K562 (cell line): Measurements from ENCODE around the gene PALLD. TPM values are rescaled to one million over a fixed set of nuclear protein-coding genes. Genes with fewer than 3 reads are reported as not detected.

Experiments
- ATAC-seq: fragments of 200-7000 bp; cut with Tn5 transposase; 3 replicates; pipeline ENCODE4 v1.9.1; 2020; ENCODE audit warnings: moderate library complexity
- BruUV-seq: library from RNA; stranded (reverse); fragments of 400-500 nt; replicated peaks from 2 replicates; lab custom pipeline; 2021; lab: Mats Ljungman, UMichigan
- CTCF ChIA-PET: fragments of 300-600 bp; formaldehyde crosslinking; extraction: SDS; loops from one replicate; lab custom pipeline; 2021; ENCODE audit warnings: low intra/inter-chr PET ratio; lab: Yijun Ruan, JAX
- POLR2A ChIA-PET: fragments of 300-600, 350-650 bp; sonication (Branson Sonifier 250); formaldehyde crosslinking; extraction: SDS; loops from one replicate; lab custom pipeline; 2021; ENCODE audit warnings: antibody characterized with exemption, inconsistent platforms; lab: Yijun Ruan, JAX
- DNase-seq, 4 experiments: peaks; one replicate each; pipeline versions ENCODE4 v3.0.0 to v3.0.0-alpha.2; 2011 to 2018; ENCODE audit warnings: low spot score in 3 of 4, mixed read lengths in 3 of 4; ENCODE audit errors: extremely low read depth in 1 of 4
- FAIRE-seq: peaks from 2 replicates; lab custom pipeline; 2011; peaks lifted over from hg19 to GRCh38; lab: Jason Lieb, UNC
- H2AFZ ChIP-seq: 2 replicates; pipeline ENCODE4 v1.6.0; 2011; ENCODE audit warnings: low read depth, low read length, control low read depth, inconsistent platforms
- H3K27ac ChIP-seq: fragments of 200-600 bp; 3 replicates; pipeline ENCODE4 v1.8.0; 2011; ENCODE audit warnings: low read depth, mild to moderate bottlenecking, control low read depth, inconsistent platforms, low read length, moderate library complexity, mixed read lengths; ENCODE audit errors: extremely low read depth
- H3K27me3 ChIP-seq, 2 experiments: fragments of 300-600 bp in 1 of 2; 2 replicates in 1 of 2; 3 replicates in 1 of 2; pipeline versions ENCODE4 v1.6.0 to v1.8.0; 2011; ENCODE audit warnings: inconsistent platforms in 2 of 2, low read length in 2 of 2, mild to moderate bottlenecking in 1 of 2, mixed read lengths in 1 of 2, moderate library complexity in 1 of 2; ENCODE audit not compliant: control insufficient read depth in 2 of 2, insufficient read depth in 2 of 2
- H3K36me3 ChIP-seq: fragments of 300-600 bp; 3 replicates; pipeline ENCODE4 v1.8.0; 2011; ENCODE audit warnings: mild to moderate bottlenecking, low read length, inconsistent platforms; ENCODE audit not compliant: control insufficient read depth, insufficient read depth
- H3K4me1 ChIP-seq, 2 experiments: fragments of 200-600 bp in 1 of 2; replicated peaks in 1 of 2; 2 replicates in 1 of 2; 3 replicates in 1 of 2; pipeline versions ENCODE4 v1.5.1 to v1.8.0; 2011; ENCODE audit warnings: inconsistent platforms in 2 of 2, low read length in 2 of 2, mild to moderate bottlenecking in 1 of 2, mixed read lengths in 1 of 2, moderate library complexity in 1 of 2; ENCODE audit not compliant: control insufficient read depth in 2 of 2, insufficient read depth in 2 of 2
- H3K4me2 ChIP-seq: 2 replicates; pipeline ENCODE4 v1.6.1; 2011; ENCODE audit warnings: low read length, control low read depth, inconsistent platforms, mixed read lengths; ENCODE audit not compliant: insufficient read depth
- H3K4me3 ChIP-seq: fragments of 200-600 bp; sonication (generic), shearing (Covaris generic); 2 replicates; pipeline ENCODE4 v1.5.1; 2016; ENCODE audit warnings: control low read depth, inconsistent platforms
- H3K79me2 ChIP-seq: fragments of 200-600 bp; 3 replicates; pipeline ENCODE4 v1.8.0; 2011; ENCODE audit warnings: low read length, inconsistent platforms; ENCODE audit not compliant: control insufficient read depth, insufficient read depth
- H3K9ac ChIP-seq, 2 experiments: 2 replicates each; pipeline versions ENCODE4 v1.6.0 to v1.6.1; 2011; ENCODE audit warnings: low read depth in 2 of 2, low read length in 2 of 2, control low read depth in 1 of 2, inconsistent platforms in 1 of 2, mild to moderate bottlenecking in 1 of 2, mixed read lengths in 1 of 2; ENCODE audit not compliant: insufficient read depth in 1 of 2
- H3K9me1 ChIP-seq: one replicate; pipeline ENCODE4 v1.6.0; 2011; ENCODE audit warnings: inconsistent platforms, mild to moderate bottlenecking, low read length, moderate library complexity; ENCODE audit not compliant: control insufficient read depth, insufficient read depth
- H3K9me3 ChIP-seq: replicated peaks from 2 replicates; pipeline ENCODE4 v1.5.1; 2011; ENCODE audit warnings: low read depth, low read length, inconsistent platforms; ENCODE audit not compliant: control insufficient read depth, insufficient read depth
- H4K20me1 ChIP-seq: replicated peaks from 2 replicates; pipeline ENCODE4 v1.6.1; 2011; ENCODE audit warnings: low read length, inconsistent platforms, mixed read lengths; ENCODE audit not compliant: control insufficient read depth, insufficient read depth
- CBFA2T2 ChIP-seq: fragments of 450-650 bp; conservative IDR thresholded peaks from 2 replicates; pipeline ENCODE4 v1.6.1; 2017; ENCODE audit warnings: mild to moderate bottlenecking
- KDM2B ChIP-seq: fragments of 250-450 bp; sonication (Bioruptor Pico); IDR thresholded peaks from 2 replicates; pipeline ENCODE4 v1.8.0; 2021; ENCODE audit warnings: mild to moderate bottlenecking, moderate library complexity
- NELFE ChIP-seq: IDR thresholded peaks from 2 replicates; pipeline ENCODE4 v1.6.1; 2011; ENCODE audit warnings: mild to moderate bottlenecking; ENCODE audit not compliant: insufficient read depth, insufficient read length
- RBM14 ChIP-seq: fragments of 200-400 bp; formaldehyde crosslinking; IDR thresholded peaks from 2 replicates; pipeline ENCODE4 v1.6.1; 2018; ENCODE audit warnings: low read depth, mild to moderate bottlenecking, low read length, moderate library complexity, borderline replicate concordance; ENCODE audit not compliant: insufficient read depth
- SMARCE1 ChIP-seq: fragments of 450-650 bp; IDR thresholded peaks from 2 replicates; pipeline ENCODE4 v1.7.1; 2016; ENCODE audit warnings: mild to moderate bottlenecking
- TAF9B ChIP-seq: fragments of 450-650 bp; IDR thresholded peaks from 2 replicates; pipeline ENCODE4 v1.6.1; 2018; ENCODE audit warnings: mild to moderate bottlenecking; ENCODE audit not compliant: partially characterized antibody
- WGBS: fragments of 100-300 bp; shearing (Covaris generic); methylation state at CpG from one replicate; pipeline ENCODE4 v1.1.6; 2016; ENCODE audit warnings: low coverage, mixed read lengths; ENCODE audit not compliant: insufficient coverage; ENCODE audit errors: missing lambda C conversion rate; 5-methylcytosine and 5-hydroxymethylcytosine counted together
- in situ Hi-C: fragments of 300-500 bp; cut with MboI; formaldehyde crosslinking; loops from 4 replicates; pipeline ENCODE4 v1.15.0; 2018; ENCODE audit warnings: inconsistent platforms, mixed read lengths
- intact Hi-C: fragments of 100-400 bp; cut with micrococcal nuclease; formaldehyde crosslinking; loops from 2 replicates; pipeline ENCODE4 v1.14.2; 2022
- polyA plus RNA-seq, 8 experiments: library from polyadenylated mRNA; depleted of rRNA in 4 of 8; stranded (reverse) in 5 of 8; unstranded in 3 of 8; fragments of >200 nt; fragmentation: Nextera tagmentation in 2 of 8; fragmentation: Illumina TruSeq in 1 of 8; extraction: Ambion mirVana in 2 of 8; extraction: Trizol in 1 of 8; gene quantifications; 2 replicates each; pipeline versions ENCODE4 v1.2.1 to v1.2.3, GENCODE V29; 2011 to 2014; ENCODE audit warnings: inconsistent platforms in 1 of 8, missing spikeins in 1 of 8
- total RNA-seq, 7 experiments: library from RNA; depleted of rRNA in 6 of 7; stranded (reverse); fragments of >200 nt in 6 of 7; fragmentation: Illumina TruSeq in 2 of 7; extraction: Trizol in 2 of 7; gene quantifications; 2 replicates each; pipeline versions ENCODE4 v1.2.1 to v1.2.3, GENCODE V29; 2011 to 2021; ENCODE audit warnings: low replicate concordance in 1 of 7
- TF ChIP-seq, protein P1 (sequence below): fragments of 200-800 bp; sonication (Bioruptor generic); IDR thresholded peaks from 2 replicates; pipeline ENCODE4 v1.6.1; 2016; ENCODE audit warnings: missing genetic modification characterization, missing compliant biosample characterization
- TF ChIP-seq, protein P2 (sequence below): fragments of 250-450 bp; sonication (Bioruptor Pico); IDR thresholded peaks from 2 replicates; pipeline ENCODE4 v1.6.1; 2021; ENCODE audit warnings: mild to moderate bottlenecking

Gene PALLD
- total and polyA plus RNA-seq, 9 of the 15 experiments (the other 6 are each of a cell fraction or from before 2014, with no cell fraction given), result 0.01 to 0.35 (median 0.06) TPM; not detected in 3

GRCh38 chr4:168900080-168900479 lies 403.2 kb downstream of the PALLD start (continued):
- TF ChIP-seq, protein P1, sequence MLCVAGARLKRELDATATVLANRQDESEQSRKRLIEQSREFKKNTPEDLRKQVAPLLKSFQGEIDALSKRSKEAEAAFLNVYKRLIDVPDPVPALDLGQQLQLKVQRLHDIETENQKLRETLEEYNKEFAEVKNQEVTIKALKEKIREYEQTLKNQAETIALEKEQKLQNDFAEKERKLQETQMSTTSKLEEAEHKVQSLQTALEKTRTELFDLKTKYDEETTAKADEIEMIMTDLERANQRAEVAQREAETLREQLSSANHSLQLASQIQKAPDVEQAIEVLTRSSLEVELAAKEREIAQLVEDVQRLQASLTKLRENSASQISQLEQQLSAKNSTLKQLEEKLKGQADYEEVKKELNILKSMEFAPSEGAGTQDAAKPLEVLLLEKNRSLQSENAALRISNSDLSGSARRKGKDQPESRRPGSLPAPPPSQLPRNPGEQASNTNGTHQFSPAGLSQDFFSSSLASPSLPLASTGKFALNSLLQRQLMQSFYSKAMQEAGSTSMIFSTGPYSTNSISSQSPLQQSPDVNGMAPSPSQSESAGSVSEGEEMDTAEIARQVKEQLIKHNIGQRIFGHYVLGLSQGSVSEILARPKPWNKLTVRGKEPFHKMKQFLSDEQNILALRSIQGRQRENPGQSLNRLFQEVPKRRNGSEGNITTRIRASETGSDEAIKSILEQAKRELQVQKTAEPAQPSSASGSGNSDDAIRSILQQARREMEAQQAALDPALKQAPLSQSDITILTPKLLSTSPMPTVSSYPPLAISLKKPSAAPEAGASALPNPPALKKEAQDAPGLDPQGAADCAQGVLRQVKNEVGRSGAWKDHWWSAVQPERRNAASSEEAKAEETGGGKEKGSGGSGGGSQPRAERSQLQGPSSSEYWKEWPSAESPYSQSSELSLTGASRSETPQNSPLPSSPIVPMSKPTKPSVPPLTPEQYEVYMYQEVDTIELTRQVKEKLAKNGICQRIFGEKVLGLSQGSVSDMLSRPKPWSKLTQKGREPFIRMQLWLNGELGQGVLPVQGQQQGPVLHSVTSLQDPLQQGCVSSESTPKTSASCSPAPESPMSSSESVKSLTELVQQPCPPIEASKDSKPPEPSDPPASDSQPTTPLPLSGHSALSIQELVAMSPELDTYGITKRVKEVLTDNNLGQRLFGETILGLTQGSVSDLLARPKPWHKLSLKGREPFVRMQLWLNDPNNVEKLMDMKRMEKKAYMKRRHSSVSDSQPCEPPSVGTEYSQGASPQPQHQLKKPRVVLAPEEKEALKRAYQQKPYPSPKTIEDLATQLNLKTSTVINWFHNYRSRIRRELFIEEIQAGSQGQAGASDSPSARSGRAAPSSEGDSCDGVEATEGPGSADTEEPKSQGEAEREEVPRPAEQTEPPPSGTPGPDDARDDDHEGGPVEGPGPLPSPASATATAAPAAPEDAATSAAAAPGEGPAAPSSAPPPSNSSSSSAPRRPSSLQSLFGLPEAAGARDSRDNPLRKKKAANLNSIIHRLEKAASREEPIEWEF, result no peak

DNA sequence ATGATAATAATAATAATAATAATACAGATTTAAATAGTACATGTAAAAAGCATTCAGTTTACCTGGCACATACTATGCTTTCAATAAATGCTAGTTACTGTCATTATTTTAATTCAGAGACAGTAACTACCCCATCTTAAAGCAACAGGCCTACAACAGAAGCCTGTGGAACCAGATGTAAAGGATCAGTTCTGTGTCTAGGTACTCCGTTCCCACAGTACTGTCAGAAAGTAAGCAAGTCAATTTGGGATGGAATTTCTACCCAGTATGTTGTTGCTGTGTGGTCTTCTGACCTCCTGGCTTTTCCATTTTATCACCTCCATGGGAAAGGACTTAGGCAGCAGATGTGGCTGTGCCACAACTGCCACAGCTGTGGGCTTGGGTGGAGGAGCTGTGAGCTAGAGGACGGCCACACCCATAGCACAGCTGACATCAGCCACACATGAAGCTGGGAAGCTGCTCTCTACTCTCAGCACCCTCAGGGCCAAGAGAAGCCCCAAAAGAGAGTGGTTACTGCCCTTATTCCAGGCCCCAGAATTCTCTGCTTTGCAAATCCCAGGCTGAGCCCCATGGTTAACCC lies 410.4 kb downstream of the PALLD start:
- FAIRE-seq (no peak), DNase-seq (no peak), ATAC-seq (no peak)
- Histone ChIP-seq H3K79me2 (no peaks in the 10 kb centered on the region), H3K9ac (no peak overlapping the region), H3K9me1 (no peaks in the 10 kb centered on the region), H3K4me2 (no peak overlapping the region), H3K27ac (no peak overlapping the region), H3K9me3 (no peaks in the 10 kb centered on the region), H3K4me3 (no peak overlapping the region), H2AFZ (no peak overlapping the region), H3K4me1 (no peaks in the 10 kb centered on the region), H4K20me1 (no peaks in the 10 kb centered on the region), H3K27me3 (no peaks in the 10 kb centered on the region), H3K36me3 (no peaks in the 10 kb centered on the region)
- whole genome bisulfite sequencing, result 0% methylated on average over 2 of the region's 2 CpGs
- intact Hi-C loops (no loop called here), in situ Hi-C loops (no loop called here)
- POLR2A ChIA-PET, result no interaction called here
- no TSS peak for BruUV-seq
- CTCF ChIA-PET, result no interaction called here
- TF ChIP-seq NELFE (no peak), SMARCE1 (no peak), RBM14 (no peak), KDM2B (CRISPR knock-in tag) (no peak), TAF9B (no peak), CBFA2T2 (no peak)
- TF ChIP-seq, protein P2, sequence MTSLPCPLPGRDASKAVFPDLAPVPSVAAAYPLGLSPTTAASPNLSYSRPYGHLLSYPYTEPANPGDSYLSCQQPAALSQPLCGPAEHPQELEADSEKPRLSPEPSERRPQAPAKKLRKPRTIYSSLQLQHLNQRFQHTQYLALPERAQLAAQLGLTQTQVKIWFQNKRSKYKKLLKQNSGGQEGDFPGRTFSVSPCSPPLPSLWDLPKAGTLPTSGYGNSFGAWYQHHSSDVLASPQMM (CRISPR knock-in tag), result no peak
